Measurements from ENCODE around the gene WWOX.

The WWOX gene

DNA sequence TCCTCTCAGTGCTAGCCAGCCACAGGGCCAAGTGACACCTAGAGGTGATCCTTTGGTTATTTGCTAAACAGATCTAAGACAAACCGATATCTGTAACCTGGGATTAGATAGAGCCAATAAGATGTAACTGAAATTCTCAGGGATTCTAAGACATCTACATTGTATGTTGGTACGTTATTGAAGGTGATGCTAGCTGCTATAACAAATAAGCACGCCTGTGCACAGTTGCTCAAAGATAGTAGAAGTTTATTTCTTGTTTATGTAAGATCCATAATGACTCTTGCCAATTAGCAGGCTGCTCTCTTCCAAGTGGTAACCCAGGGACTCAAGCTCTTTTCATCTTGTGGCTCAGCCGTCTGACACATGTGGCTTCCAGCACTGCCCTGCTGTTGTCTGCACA, 370.3 kb downstream of the WWOX start:
- DNase-seq (ENCODE audit: low read depth), result no peak

- no peak for DNase-seq (ENCODE audit: low read depth)
Observed at GRCh38 chr16:78473031-78473699, 373.7 kb downstream of the WWOX start.

DNA sequence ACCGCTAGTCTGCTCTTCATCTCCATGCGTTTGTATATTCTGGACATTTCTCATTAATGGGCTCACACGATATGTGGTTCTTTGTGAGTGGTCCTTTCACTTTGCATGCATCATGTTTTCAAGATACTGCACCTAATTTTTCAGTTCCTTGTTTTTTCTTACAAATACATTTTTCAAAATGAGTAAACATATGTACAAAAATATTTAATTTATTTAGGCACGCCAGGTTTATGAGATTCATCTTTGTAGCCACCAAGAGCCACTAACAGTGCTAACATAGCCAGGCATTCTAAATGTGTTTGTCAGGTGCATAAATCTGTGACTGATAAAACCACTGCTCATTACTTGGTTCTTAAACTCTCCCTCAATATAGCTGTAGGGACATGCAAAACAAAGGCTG, 375.3 kb downstream of the WWOX start:
- DNase-seq (ENCODE audit: low read depth), result no peak

GRCh38 chr16:78476615-78477014, 377.2 kb downstream of the WWOX start:
- no peak for DNase-seq (ENCODE audit: low read depth)

- no peak for DNase-seq (ENCODE audit: low read depth)
Observed at GRCh38 chr16:78478267-78478861, 378.9 kb downstream of the WWOX start.

- no peak for DNase-seq (ENCODE audit: low read depth)
Observed at GRCh38 chr16:78479723-78480122, 380.3 kb downstream of the WWOX start.

- no peak for DNase-seq (ENCODE audit: low read depth)
Observed at GRCh38 chr16:78480588-78480987, 381.1 kb downstream of the WWOX start.

DNA sequence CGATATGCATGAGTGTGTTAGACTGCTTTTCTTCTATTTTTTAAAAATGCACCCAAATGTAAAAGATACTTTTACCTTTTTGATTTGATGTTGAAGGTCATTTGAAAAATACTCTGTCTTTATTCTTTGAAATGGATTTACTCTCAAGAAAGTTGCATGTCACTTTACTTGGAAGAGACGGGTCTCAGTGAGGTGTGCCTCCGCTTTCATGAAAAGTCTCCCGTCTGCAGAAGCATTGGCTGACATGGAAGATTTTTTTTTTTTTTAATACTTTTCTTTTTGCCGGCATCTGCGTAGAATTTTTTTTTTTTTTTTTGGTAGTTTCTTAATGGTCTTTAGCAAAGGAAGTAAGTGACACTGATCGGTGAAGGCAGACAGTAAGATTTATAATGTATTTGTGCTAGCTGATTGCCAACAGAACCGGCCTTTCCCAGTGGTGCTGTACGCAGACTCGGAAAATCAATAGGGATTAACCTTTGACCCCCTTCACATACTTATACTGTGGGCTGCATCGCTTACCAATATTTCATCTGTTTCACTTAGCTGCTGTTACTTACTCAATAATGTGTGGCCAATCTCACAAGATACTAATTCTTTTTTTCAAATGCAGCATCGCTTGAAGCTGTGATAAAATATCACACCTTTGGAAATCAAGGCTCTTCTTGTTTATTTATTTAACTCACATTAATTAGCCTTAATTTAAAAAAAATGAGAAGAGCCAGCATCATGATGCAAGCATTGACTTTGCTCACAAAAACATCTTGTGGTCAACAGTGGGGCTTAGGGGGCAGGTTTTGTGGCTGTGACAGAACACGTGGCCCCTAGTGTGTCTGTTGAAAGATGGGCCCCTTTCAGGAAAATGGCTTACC, 383.9 kb downstream of the WWOX start:
- DNase-seq (ENCODE audit: low read depth), result no peak

- no peak for DNase-seq (ENCODE audit: low read depth)
Observed at GRCh38 chr16:78484509-78485058, 385.1 kb downstream of the WWOX start.

- no peak for DNase-seq (ENCODE audit: low read depth)
Observed at GRCh38 chr16:78485188-78485916, 385.9 kb downstream of the WWOX start.

GRCh38 chr16:78485917-78486257, 386.4 kb downstream of the WWOX start:
- DNase-seq (ENCODE audit: low read depth), result no peak

DNA sequence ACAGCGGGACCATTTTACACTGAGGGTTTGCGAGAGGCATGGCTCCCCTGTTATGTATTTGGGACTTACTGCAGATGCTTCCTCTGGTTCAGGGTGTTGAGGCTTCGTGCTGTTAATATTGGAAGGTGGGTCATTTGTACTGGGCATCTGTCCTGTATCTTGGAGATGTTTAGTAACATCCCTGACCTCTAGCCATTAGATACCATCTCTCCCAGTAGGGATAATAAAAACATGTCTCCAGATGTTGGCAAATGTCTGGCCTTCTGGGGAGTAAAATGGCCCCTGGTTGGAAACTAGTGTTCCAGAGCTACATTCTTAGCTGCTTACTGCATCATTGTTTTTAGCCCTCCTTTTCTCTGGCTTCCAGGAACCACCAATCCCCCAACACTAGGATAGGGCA, 388.0 kb downstream of the WWOX start:
- DNase-seq (ENCODE audit: low read depth), result no peak

DNA sequence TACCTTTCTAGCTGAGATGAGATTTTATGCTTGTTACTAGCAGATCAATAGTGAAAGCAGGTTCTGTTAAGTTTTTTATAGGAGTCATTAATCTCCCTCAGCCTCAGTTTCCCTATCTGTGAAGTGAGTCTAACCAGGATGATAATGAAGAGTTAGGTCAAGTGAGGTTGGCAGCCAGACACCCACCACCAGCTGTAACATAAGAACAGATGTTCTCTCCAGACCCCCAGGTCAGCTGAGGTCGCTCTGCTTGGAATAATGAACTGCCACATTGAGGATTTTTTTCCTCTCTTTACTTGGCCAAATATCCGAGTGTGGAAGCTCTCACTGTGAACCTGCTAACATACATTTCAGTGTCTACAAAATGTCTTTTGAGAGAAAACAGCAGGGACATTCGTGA, 389.6 kb downstream of the WWOX start:
- no peak for DNase-seq (ENCODE audit: low read depth)

- no peak for DNase-seq (ENCODE audit: low read depth)
Observed at GRCh38 chr16:78489631-78490030, 390.2 kb downstream of the WWOX start.

- no peak for DNase-seq (ENCODE audit: low read depth)
Observed at GRCh38 chr16:78490431-78490830, 391.0 kb downstream of the WWOX start.

GRCh38 chr16:78490847-78491246, 391.4 kb downstream of the WWOX start:
- DNase-seq (ENCODE audit: low read depth), result no peak

DNA sequence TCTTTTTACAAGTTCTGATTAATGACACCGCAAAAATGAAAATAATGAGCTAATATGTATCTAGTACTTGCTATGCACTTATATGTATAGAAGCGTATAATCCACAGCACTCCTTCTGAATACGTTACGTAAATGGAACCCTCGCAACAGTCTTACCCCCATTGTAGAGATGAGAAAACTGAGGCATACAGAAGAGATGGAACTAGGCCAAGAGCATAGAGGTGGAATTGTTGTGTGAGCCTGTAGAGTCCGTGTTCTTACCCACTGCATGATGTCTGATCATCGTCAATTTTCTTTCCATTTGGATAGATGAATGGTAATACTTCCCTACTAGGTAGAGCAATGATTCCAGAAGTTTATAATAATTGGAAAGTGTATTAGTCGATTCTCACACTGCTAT, 394.1 kb downstream of the WWOX start:
- DNase-seq (ENCODE audit: low read depth), result no peak

DNA sequence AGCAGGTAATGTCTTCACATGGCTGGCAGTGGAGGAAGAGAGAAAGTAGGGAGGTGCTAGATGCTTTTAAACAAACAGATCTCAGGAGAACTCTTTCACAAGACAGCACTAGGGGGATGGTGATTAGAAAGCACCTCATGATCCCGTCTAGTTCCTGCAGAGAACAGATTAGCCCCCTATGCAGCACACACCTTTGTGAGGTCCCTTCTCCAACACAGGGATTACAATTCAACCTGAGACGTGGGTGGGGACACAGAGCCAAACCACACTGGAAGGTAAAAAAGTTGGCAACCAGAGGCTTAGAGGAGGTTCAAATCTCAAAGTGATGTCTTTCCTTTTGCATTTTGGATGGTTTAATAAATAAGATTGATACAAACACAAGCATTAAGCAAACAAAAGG, 394.7 kb downstream of the WWOX start:
- DNase-seq (ENCODE audit: low read depth), result no peak

DNA sequence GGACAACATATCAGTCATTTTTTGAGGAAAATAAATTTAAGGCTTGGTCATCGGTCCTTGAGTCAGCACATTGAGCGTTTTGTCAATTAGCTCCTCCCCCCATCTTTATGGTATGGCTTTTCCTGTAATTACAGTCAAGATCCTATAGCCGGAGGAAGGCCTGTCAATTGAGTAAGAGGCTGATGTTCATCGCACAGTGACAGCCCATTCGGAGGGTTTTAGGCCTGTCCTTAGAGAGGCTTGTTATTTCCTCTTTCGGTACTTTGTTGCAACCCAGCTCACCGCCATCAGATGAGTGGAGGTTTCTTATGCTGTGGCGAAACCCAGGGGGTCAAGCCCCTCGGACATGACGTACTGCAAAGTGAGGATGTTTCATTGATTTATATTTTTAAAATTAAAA, 395.2 kb downstream of the WWOX start:
- DNase-seq (ENCODE audit: low read depth), result no peak

- no peak for DNase-seq (ENCODE audit: low read depth)
Observed at GRCh38 chr16:78496189-78496588, 396.7 kb downstream of the WWOX start.

- DNase-seq (ENCODE audit: low read depth), result no peak
Observed at GRCh38 chr16:78499399-78499798, 399.9 kb downstream of the WWOX start.

DNA sequence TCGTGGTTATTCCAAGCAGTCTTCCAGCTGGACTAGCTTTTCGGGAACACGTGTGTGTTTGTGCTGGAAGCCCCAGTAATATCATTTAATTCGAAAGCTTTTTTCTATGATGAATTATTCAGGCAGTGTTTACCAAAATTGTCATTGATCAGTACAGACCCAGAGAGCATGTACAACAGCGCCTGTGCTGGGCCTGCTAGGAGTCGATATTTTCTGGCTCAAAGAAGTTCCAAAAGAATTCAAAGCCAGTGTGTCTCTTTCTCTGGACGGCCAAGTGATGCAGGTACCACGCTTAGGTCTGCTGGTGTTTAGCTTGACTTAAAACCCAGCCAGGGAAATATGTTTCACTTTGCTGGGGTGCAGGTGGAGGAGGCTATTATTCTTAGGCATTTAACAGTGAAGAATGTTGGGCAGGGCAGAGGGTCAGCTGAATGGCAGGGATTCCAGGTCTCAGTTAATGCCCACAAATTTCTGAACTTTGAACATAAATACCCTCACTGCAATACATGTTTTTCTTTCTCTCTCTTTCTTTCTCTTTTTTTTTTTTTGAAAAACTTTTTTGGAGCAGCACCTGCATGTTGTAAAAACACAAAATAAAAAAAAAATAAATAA, 401.3 kb downstream of the WWOX start:
- no peak for DNase-seq (ENCODE audit: low read depth)

Measured in stimulated activated CD8-positive, alpha-beta memory T cell treated with anti-CD3 and anti-CD28 coated beads, Interleukin-7, amount 100 ng/mL, for 24 hours (primary cell).